GM18505 (cell line): ENCODE data around the gene TMEM151A.
"Not testable (repeated sequence)": the region's sequence is repeated elsewhere in the genome, so short reads cannot be mapped to it uniquely, and the experiment has no call there.

Experiments
- ATAC-seq: cut with Tn5 transposase; IDR thresholded peaks from one replicate; pipeline ENCODE4 v1.9.1; 2021; ENCODE audit not compliant: unreplicated experiment
- POLR2A ChIP-seq: IDR thresholded peaks from 4 replicates; pipeline ENCODE4 v1.6.1; 2011; ENCODE audit warnings: borderline replicate concordance; ENCODE audit not compliant: insufficient read depth, insufficient read length; ENCODE audit errors: extremely low read depth

The TMEM151A gene

DNA sequence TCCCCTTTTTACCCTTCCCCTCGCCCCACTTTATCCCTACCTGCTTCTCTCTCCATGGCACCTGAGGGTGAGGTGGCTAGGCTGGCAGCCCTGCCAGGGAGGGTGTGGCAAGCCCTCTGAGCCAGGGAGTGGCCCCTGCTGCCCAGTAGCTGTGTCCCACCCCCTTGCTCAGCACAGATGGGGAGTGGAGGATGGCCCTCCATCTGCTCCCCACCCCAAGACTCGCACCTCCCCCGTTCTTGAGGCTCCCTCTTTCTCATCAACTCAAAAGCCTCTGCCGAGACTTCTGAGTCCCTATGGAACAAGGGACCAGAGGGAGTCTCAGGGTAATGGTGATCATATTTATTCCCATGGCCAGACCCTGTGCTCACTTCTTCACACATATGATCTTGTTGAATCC, 1.7 kb downstream of the TMEM151A start:
- ATAC-seq, result no peak
- no peak for TF ChIP-seq POLR2A

DNA sequence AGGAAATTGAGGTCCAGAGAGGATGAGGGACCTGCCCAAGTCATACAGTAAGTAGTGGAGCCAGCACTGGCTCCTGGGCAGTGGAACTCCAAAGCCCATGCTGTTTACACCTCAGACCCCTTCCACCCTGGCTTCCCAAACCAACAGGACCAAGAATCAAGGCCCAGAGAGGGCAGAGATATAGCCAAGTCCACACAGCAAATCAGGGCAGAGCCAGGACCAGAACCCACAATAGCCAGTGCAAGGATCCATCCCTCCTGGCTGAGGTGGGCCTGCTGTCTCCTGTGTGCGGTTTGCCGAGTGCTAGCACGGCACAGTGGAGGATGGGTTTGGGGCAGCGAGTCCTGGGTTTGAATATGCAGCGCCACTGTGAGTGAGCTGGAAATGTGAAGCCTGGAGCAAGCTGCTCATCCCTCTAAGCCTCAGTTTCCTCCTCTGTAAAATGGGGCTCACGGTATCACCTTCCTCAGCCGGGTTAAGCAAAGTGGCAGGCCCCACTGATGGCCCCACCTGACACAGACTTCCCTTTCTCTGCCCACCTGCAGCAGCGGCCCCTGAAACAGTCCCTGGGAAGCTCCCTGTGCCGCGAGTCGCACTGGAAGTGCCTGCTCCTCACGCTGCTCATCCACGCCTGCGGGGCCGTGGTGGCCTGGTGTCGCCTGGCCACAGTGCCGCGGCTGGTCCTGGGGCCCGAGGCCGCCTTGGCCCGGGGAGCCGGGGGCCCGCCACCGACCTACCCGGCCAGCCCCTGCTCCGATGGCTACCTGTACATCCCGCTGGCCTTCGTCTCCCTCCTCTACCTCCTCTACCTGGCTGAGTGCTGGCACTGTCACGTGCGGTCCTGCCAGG, 2.3 kb downstream of the TMEM151A start:
- no peak for ATAC-seq
- TF ChIP-seq POLR2A, result no peak

DNA sequence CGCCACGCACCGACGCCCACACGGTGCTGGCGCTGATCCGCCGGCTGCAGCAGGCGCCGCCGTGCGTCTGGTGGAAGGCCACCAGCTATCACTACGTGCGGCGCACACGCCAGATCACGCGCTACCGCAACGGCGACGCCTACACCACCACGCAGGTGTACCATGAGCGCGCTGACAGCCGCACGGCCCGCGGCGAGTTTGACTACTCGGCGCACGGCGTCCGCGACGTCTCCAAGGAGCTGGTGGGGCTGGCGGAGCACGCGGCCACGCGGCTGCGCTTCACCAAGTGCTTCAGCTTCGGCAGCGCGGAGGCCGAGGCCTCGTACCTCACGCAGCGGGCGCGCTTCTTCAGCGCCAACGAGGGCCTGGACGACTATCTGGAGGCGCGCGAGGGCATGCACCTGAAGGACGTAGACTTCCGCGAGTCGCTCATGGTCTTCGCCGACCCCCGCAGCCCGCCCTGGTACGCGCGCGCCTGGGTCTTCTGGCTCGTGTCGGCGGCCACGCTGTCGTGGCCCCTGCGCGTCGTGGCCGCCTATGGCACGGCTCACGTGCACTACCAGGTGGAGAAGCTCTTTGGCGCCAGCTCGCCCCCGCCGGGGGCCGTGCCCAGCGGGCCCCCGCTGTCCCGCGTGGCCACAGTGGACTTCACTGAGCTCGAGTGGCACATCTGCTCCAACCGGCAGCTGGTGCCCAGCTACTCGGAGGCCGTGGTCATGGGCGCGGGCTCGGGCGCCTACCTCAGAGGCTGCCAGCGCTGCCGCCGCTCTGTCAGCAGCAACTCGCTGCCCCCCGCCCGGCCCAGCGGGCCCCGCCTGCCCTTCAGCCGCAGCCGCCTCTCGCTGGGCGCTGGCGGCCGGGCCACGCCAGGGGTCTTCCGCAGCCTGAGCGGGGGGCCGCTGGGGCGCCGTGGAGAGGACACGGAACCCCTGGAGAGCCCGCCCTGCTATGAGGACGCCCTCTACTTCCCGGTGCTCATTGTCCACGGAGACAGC, 3.2 kb downstream of the TMEM151A start:
- ATAC-seq, result no peak
- TF ChIP-seq POLR2A, result no peak

DNA sequence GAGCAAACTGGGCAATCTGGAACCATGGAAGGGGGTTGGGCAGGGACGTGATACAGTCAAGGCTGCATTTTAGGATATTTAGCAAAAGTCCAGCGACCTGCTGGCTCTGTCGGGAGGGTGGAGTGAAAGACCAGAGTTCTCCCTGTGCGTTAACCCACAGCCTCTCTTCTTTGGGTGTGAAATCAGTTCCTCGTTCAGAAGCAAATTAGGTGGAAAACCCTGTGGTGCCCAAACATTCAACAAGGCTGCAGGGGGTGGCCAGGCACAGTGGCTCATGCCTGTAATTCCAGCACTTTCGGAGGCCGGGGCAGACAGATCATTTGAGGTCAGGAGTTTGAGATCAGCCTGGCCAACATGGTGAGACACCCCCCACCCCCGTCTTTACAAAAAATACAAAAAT, 5.9 kb downstream of the TMEM151A start:
- ATAC-seq, result no peak
- TF ChIP-seq POLR2A, result no peak

DNA sequence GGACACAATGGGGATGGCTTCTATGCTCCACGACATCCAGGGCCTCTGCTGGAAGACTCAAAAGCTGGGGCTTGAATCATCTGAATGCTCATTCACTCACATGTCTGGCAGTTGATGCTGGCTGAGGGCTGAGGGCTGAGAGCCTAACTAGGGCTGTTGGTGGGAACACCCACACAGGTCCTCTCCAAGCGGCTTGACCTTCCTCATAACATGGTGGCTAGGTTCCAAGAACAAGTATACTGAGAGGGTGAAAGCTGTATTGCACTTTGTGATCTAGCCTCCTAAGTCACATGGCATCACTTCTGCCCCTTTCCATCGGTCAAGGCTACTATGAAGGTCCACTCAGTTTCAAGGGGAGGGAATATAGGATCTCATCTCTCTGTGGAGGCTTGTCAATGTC, 7.5 kb downstream of the TMEM151A start:
- no peak for ATAC-seq
- no peak for TF ChIP-seq POLR2A

DNA sequence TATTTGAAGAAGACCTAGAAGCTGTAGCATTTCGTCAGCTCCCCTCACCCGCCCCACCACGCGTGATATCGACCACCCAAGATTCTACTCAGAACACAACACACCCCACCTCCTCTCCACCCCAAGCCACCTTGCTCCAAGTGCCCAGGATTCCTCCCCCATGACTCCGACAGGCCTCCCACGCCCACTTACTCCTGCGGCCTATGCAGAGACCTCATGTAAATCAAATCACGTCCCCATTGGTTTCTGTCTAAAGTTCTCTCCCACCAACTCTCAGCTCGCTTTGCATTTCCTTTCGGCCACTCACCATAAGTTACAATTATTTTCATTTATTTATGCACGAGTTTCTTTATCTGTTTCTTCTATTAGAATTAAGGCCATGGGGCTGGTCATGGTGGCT, 11.0 kb downstream of the TMEM151A start:
- no peak for TF ChIP-seq POLR2A

DNA sequence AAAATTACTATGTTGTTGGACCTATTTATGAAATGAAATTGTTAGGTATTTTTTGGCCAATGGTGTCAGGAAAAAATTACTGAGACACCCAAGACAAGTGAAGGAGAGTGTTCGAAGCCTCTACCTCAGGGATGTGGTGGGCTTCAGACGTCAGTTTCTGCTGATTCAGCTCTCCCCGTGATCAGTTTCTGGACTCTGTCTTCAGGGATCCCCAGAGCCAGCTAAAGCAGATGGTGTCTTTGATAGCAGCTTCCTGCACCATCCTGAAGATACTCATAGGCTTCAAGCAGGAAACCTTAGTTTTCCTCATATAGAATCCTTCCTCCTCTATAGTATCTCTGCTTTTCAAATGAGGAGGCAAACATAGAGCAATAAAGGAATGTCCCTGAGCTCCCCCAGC, 17.8 kb downstream of the TMEM151A start:
- ATAC-seq, result no peak
- no peak for TF ChIP-seq POLR2A

More for the DNA sequence above, 11.0 kb downstream of the TMEM151A start:
- ATAC-seq, result no peak

DNA sequence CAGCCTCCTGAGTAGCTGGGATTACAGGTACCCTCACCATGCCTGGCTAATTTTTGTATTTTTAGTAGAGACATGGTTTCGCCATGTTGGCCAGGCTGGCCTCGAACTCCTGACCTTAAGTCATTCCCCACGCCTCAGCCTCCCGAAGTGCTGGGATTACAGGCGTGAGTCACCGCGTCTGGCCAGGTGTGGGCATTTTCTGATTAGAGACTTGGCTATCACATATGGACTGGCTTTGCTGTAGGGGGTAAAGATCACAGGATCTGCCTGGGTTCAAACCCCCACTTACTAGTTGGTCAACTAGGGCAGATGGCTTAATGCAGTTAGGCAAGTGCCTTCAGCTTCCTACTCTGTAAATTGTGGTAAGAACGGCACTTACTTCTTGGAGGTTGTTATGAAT, 18.6 kb downstream of the TMEM151A start:
- no peak for ATAC-seq
- no peak for TF ChIP-seq POLR2A

DNA sequence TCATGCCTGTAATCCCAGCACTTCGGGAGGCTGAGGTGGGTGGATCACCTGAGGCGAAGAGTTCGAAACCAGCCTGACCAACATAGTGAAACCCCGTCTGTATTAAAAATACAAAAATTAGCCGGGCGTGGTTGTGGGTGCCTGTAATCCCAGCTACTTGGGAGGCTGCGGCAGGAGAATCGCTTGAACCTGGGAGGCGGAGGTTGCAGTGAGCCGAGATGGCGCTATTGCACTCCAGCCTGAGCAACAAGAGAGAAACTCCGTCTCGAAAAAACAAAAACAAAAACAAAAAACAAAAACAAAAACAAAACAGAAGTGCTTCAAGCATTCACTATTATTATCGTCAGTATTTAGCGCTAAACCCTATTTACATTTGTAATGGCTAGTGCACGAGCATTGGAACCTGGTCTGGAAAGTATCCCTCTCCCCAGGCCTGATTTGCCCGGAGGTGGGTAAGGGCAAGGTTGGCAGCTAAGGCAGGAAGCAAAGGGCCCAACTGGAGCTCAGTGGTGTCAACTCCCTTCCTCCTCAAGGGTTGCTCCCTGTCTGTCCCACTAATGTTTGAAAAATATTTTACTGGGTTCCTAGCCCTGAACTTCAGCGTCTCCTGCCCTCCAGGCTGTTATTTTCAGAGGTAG, 19.2 kb downstream of the TMEM151A start:
- not testable (repeated sequence) for ATAC-seq

DNA sequence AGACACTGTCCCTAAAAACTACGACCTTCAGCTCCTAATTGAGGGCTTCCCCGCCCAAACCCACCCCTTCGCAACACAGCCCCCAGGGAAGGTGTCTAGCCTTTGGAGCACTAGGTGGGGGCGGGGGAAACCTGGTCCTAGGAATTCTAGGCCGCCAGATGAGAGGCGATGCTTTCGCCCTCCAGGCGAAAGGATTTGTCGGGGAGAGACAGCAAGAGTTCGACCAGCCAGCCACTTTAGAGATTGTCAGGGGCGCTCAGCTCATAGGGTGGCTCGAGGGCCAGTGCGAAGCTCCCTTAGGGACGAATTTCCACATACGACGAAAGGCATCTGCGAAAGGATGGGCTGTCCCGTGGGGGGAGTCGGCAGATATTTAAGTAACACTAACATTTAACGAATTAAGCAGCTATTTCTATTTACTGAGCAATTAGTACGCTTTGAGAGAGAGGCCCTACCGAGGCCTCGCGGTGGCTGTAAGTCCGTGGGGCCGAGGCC, 19.8 kb downstream of the TMEM151A start:
- no peak for ATAC-seq
- no peak for TF ChIP-seq POLR2A

DNA sequence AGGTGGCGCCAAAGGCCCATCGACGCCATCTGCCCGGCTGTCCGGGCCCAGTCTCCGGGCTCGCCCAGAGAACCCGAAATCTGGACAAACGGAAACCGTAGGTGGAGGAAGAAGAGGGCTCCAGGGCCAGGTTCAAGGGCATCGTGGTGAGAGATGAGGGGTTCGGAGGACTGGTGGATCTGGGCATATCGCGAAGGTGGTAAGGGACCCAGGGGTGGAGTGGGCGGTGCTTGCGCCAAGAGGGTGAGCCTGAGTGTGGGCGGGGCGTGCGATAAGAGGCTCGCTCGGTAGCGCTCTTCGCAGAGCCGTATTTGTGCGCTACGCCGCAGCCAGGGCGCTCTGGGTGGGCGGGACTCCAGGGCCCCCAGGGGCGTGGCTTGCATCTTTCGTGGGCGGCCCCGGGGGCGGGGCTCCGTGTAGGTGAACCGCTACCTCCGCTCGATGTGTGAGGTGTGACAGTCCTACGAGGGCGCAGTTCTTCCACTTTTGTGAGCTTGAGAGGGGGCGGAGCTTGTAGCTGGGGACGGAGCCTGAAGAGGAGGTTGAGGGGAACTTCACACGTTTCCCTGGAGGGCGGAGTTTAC, 20.4 kb downstream of the TMEM151A start:
- no peak for TF ChIP-seq POLR2A
- peak; percentile 69 for ATAC-seq

DNA sequence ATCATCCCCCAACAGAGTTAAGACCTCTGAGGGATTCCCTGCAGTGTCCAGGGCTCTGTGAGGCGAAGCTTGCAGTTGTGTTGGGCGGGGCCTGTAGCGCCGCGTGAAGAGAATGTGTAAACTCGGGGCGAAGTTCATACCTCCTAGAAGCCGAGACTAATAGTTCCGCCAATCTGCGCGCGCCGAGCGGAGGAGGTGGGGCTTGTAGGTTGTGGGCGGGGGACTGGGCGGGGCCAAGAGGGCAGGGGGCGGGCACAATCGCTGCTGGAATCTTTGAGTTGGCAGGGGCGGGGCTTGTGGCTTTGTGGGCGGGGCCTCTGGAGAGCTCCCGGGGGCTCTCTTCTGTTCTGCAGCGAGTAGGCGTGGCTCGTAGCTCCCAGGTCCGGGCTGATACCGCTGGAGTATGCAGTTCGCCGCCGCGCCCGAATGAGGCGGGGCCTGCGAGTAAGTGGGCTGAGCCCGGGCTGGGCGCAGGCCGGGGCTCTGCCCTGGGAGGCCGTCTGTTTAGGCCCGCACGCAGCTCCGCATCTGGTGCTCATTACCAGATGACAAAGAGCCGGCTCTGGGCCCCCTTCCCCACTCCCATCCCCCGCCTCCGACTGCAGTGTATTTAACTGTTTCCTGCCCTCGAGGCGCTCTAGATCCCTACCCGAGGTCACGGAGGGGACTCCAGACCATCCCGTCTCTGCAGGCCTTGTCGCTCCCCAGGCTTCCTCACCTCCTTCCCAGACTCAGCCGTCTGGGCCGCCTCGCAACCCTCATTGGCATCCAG, 21.0 kb downstream of the TMEM151A start:
- peak; percentile 43 for ATAC-seq
- TF ChIP-seq POLR2A, result no peak
